K562 (cell line): ENCODE results near the gene GPAT3. TPM values are rescaled to one million over a fixed set of nuclear protein-coding genes. Genes with fewer than 3 reads are reported as not detected.
A peak's percentile ranks its signal among the peaks of the same experiment; 100 is the strongest.

Source experiments
- ATAC-seq: fragments of 200-7000 bp; cut with Tn5 transposase; 3 replicates; pipeline ENCODE4 v1.9.1; 2020; ENCODE audit warnings: moderate library complexity
- BruUV-seq: library from RNA; stranded (reverse); fragments of 400-500 nt; replicated peaks from 2 replicates; lab custom pipeline; 2021; lab: Mats Ljungman, UMichigan
- CTCF ChIA-PET: fragments of 300-600 bp; formaldehyde crosslinking; extraction: SDS; loops from one replicate; lab custom pipeline; 2021; ENCODE audit warnings: low intra/inter-chr PET ratio; lab: Yijun Ruan, JAX
- POLR2A ChIA-PET: fragments of 300-600, 350-650 bp; sonication (Branson Sonifier 250); formaldehyde crosslinking; extraction: SDS; loops from one replicate; lab custom pipeline; 2021; ENCODE audit warnings: antibody characterized with exemption, inconsistent platforms; lab: Yijun Ruan, JAX
- DNase-seq, 4 experiments: peaks; one replicate each; pipeline versions ENCODE4 v3.0.0 to v3.0.0-alpha.2; 2011 to 2018; ENCODE audit warnings: low spot score in 3 of 4, mixed read lengths in 3 of 4; ENCODE audit errors: extremely low read depth in 1 of 4
- FAIRE-seq: peaks from 2 replicates; lab custom pipeline; 2011; peaks lifted over from hg19 to GRCh38; lab: Jason Lieb, UNC
- H2AFZ ChIP-seq: 2 replicates; pipeline ENCODE4 v1.6.0; 2011; ENCODE audit warnings: low read depth, low read length, control low read depth, inconsistent platforms
- H3K27ac ChIP-seq: fragments of 200-600 bp; 3 replicates; pipeline ENCODE4 v1.8.0; 2011; ENCODE audit warnings: low read depth, mild to moderate bottlenecking, control low read depth, inconsistent platforms, low read length, moderate library complexity, mixed read lengths; ENCODE audit errors: extremely low read depth
- H3K27me3 ChIP-seq, 2 experiments: fragments of 300-600 bp in 1 of 2; 2 replicates in 1 of 2; 3 replicates in 1 of 2; pipeline versions ENCODE4 v1.6.0 to v1.8.0; 2011; ENCODE audit warnings: inconsistent platforms in 2 of 2, low read length in 2 of 2, mild to moderate bottlenecking in 1 of 2, mixed read lengths in 1 of 2, moderate library complexity in 1 of 2; ENCODE audit not compliant: control insufficient read depth in 2 of 2, insufficient read depth in 2 of 2
- H3K36me3 ChIP-seq: fragments of 300-600 bp; 3 replicates; pipeline ENCODE4 v1.8.0; 2011; ENCODE audit warnings: mild to moderate bottlenecking, low read length, inconsistent platforms; ENCODE audit not compliant: control insufficient read depth, insufficient read depth
- H3K4me1 ChIP-seq, 2 experiments: fragments of 200-600 bp in 1 of 2; replicated peaks in 1 of 2; 2 replicates in 1 of 2; 3 replicates in 1 of 2; pipeline versions ENCODE4 v1.5.1 to v1.8.0; 2011; ENCODE audit warnings: inconsistent platforms in 2 of 2, low read length in 2 of 2, mild to moderate bottlenecking in 1 of 2, mixed read lengths in 1 of 2, moderate library complexity in 1 of 2; ENCODE audit not compliant: control insufficient read depth in 2 of 2, insufficient read depth in 2 of 2
- H3K4me2 ChIP-seq: 2 replicates; pipeline ENCODE4 v1.6.1; 2011; ENCODE audit warnings: low read length, control low read depth, inconsistent platforms, mixed read lengths; ENCODE audit not compliant: insufficient read depth
- H3K4me3 ChIP-seq: fragments of 200-600 bp; sonication (generic), shearing (Covaris generic); 2 replicates; pipeline ENCODE4 v1.5.1; 2016; ENCODE audit warnings: control low read depth, inconsistent platforms
- H3K79me2 ChIP-seq: fragments of 200-600 bp; 3 replicates; pipeline ENCODE4 v1.8.0; 2011; ENCODE audit warnings: low read length, inconsistent platforms; ENCODE audit not compliant: control insufficient read depth, insufficient read depth
- H3K9ac ChIP-seq, 2 experiments: 2 replicates each; pipeline versions ENCODE4 v1.6.0 to v1.6.1; 2011; ENCODE audit warnings: low read depth in 2 of 2, low read length in 2 of 2, control low read depth in 1 of 2, inconsistent platforms in 1 of 2, mild to moderate bottlenecking in 1 of 2, mixed read lengths in 1 of 2; ENCODE audit not compliant: insufficient read depth in 1 of 2
- H3K9me1 ChIP-seq: one replicate; pipeline ENCODE4 v1.6.0; 2011; ENCODE audit warnings: inconsistent platforms, mild to moderate bottlenecking, low read length, moderate library complexity; ENCODE audit not compliant: control insufficient read depth, insufficient read depth
- H3K9me3 ChIP-seq: replicated peaks from 2 replicates; pipeline ENCODE4 v1.5.1; 2011; ENCODE audit warnings: low read depth, low read length, inconsistent platforms; ENCODE audit not compliant: control insufficient read depth, insufficient read depth
- H4K20me1 ChIP-seq: replicated peaks from 2 replicates; pipeline ENCODE4 v1.6.1; 2011; ENCODE audit warnings: low read length, inconsistent platforms, mixed read lengths; ENCODE audit not compliant: control insufficient read depth, insufficient read depth
- BCOR ChIP-seq: fragments of 450-650 bp; IDR thresholded peaks from 2 replicates; pipeline ENCODE4 v1.6.1; 2016
- CBX5 ChIP-seq: IDR thresholded peaks from 2 replicates; pipeline ENCODE4 v1.6.1; 2014; ENCODE audit warnings: low read depth, borderline replicate concordance
- CTBP1 ChIP-seq: fragments of 450-650 bp; IDR thresholded peaks from 2 replicates; pipeline ENCODE4 v1.6.1; 2016; ENCODE audit warnings: borderline replicate concordance
- FOXA3 ChIP-seq, 2 experiments: fragments of 450-650 bp in 1 of 2; sonication (generic) in 1 of 2; formaldehyde crosslinking; IDR thresholded peaks in 1 of 2; conservative IDR thresholded peaks in 1 of 2; 2 replicates each; pipeline versions ENCODE4 v1.4.0 to v1.8.0; 2020 to 2022; ENCODE audit warnings: mild to moderate bottlenecking in 2 of 2, missing genetic modification reagents in 1 of 2
- KAT7 ChIP-seq: sonication (generic); formaldehyde crosslinking; IDR thresholded peaks from 2 replicates; pipeline ENCODE4 v1.8.0; 2022; ENCODE audit warnings: missing genetic modification reagents, mild to moderate bottlenecking, borderline replicate concordance
- KDM1A ChIP-seq, 2 experiments: fragments of 450-650 bp; IDR thresholded peaks; 2 replicates each; pipeline ENCODE4 v1.6.1; 2016; ENCODE audit warnings: mild to moderate bottlenecking in 2 of 2
- MTF1 ChIP-seq: fragments of 250-450 bp; sonication (Bioruptor Pico); IDR thresholded peaks from 2 replicates; pipeline ENCODE4 v1.9.0; 2021; ENCODE audit warnings: moderate library complexity, mild to moderate bottlenecking, inconsistent platforms, borderline replicate concordance
- NUFIP1 ChIP-seq: fragments of 450-650 bp; IDR thresholded peaks from 2 replicates; pipeline ENCODE4 v1.6.1; 2018; ENCODE audit not compliant: partially characterized antibody
- PCBP2 ChIP-seq: fragments of 200-400 bp; formaldehyde crosslinking; IDR thresholded peaks from 2 replicates; pipeline ENCODE4 v1.6.1; 2018; ENCODE audit warnings: low read length, low read depth, mild to moderate bottlenecking, moderate library complexity; ENCODE audit not compliant: poor library complexity, severe bottlenecking
- SP1 ChIP-seq: sonication (generic); formaldehyde crosslinking; IDR thresholded peaks from 2 replicates; pipeline ENCODE4 v1.8.1; 2022; ENCODE audit warnings: mild to moderate bottlenecking, missing genetic modification reagents
- SPI1 ChIP-seq: IDR thresholded peaks from 2 replicates; pipeline ENCODE4 v1.6.1; 2011; ENCODE audit warnings: low read depth, low read length, control low read depth, borderline replicate concordance
- TAF7 ChIP-seq: fragments of 450-650 bp; IDR thresholded peaks from 2 replicates; pipeline ENCODE4 v1.6.1; 2016; ENCODE audit warnings: missing genetic modification characterization, missing compliant biosample characterization
- ZBTB49 ChIP-seq: sonication (generic); formaldehyde crosslinking; IDR thresholded peaks from 2 replicates; pipeline ENCODE4 v1.8.0; 2022; ENCODE audit warnings: missing genetic modification reagents, mild to moderate bottlenecking, borderline replicate concordance
- ZNF436 ChIP-seq: fragments of 250-450, 450-650 bp; sonication (Bioruptor Pico); formaldehyde crosslinking; IDR thresholded peaks from 2 replicates; pipeline ENCODE4 v1.7.0; 2020; ENCODE audit warnings: mild to moderate bottlenecking
- WGBS: fragments of 100-300 bp; shearing (Covaris generic); methylation state at CpG from one replicate; pipeline ENCODE4 v1.1.6; 2016; ENCODE audit warnings: low coverage, mixed read lengths; ENCODE audit not compliant: insufficient coverage; ENCODE audit errors: missing lambda C conversion rate; 5-methylcytosine and 5-hydroxymethylcytosine counted together
- in situ Hi-C: fragments of 300-500 bp; cut with MboI; formaldehyde crosslinking; loops from 4 replicates; pipeline ENCODE4 v1.15.0; 2018; ENCODE audit warnings: inconsistent platforms, mixed read lengths
- intact Hi-C: fragments of 100-400 bp; cut with micrococcal nuclease; formaldehyde crosslinking; loops from 2 replicates; pipeline ENCODE4 v1.14.2; 2022
- polyA plus RNA-seq, 8 experiments: library from polyadenylated mRNA; depleted of rRNA in 4 of 8; stranded (reverse) in 5 of 8; unstranded in 3 of 8; fragments of >200 nt; fragmentation: Nextera tagmentation in 2 of 8; fragmentation: Illumina TruSeq in 1 of 8; extraction: Ambion mirVana in 2 of 8; extraction: Trizol in 1 of 8; gene quantifications; 2 replicates each; pipeline versions ENCODE4 v1.2.1 to v1.2.3, GENCODE V29; 2011 to 2014; ENCODE audit warnings: inconsistent platforms in 1 of 8, missing spikeins in 1 of 8
- total RNA-seq, 7 experiments: library from RNA; depleted of rRNA in 6 of 7; stranded (reverse); fragments of >200 nt in 6 of 7; fragmentation: Illumina TruSeq in 2 of 7; extraction: Trizol in 2 of 7; gene quantifications; 2 replicates each; pipeline versions ENCODE4 v1.2.1 to v1.2.3, GENCODE V29; 2011 to 2021; ENCODE audit warnings: low replicate concordance in 1 of 7

The GPAT3 gene
- total and polyA plus RNA-seq, 9 of the 15 experiments (the other 6 are each of a cell fraction or from before 2014, with no cell fraction given): 4.1 to 16.1 (median 13.1) TPM

- ChIA-PET POLR2A (no interaction called here), CTCF (interaction anchor here (0.6 kb wide), 1 partner anchor 130 kb away, joined by 6 read pairs; no protein-coding TSS in a partner anchor)
- Histone ChIP-seq H3K27ac (no peak overlapping the region), H3K4me2 (no peak overlapping the region), H3K9ac (no peak overlapping the region), H2AFZ (peak overlapping the region; percentile 34), H3K4me1 (no peaks in the 10 kb centered on the region; a peak in 2 of 5 replicates), H3K36me3 (no peaks in the 10 kb centered on the region), H3K9me3 (no peaks in the 10 kb centered on the region), H4K20me1 (no peaks in the 10 kb centered on the region), H3K27me3 (no peaks in the 10 kb centered on the region), H3K79me2 (no peaks in the 10 kb centered on the region), H3K9me1 (no peaks in the 10 kb centered on the region), H3K4me3 (no peak overlapping the region)
- ATAC-seq (no peak), FAIRE-seq (no peak), DNase-seq (no peak)
- 59% methylated on average over 4 of the region's 4 CpGs for WGBS
- intact Hi-C loops: loop anchor here (10.0 kb wide), 2 partner anchors 250 to 1000 kb away; no protein-coding TSS in a partner anchor
- in situ Hi-C loops: loop anchor here (25.0 kb wide), 1 partner anchor 1008 kb away; no protein-coding TSS in a partner anchor
- BruUV-seq: no TSS peak
- TF ChIP-seq CTBP1: no peak
- no peak for TF ChIP-seq KAT7
- no peak for TF ChIP-seq MTF1 (CRISPR knock-in tag)
- no peak for TF ChIP-seq BCOR
- TF ChIP-seq FOXA3 (CRISPR knock-in tag; conservative IDR thresholded peaks at IDR 0.05 in 1 of 2, IDR thresholded peaks at IDR 0.05 in 1 of 2): no peak
- no peak for TF ChIP-seq PCBP2
- TF ChIP-seq SPI1: no peak
- no peak for TF ChIP-seq TAF7 (tag)
- TF ChIP-seq ZNF436: no peak
- no peak for TF ChIP-seq ZBTB49 (CRISPR knock-in tag)
- no peak for TF ChIP-seq NUFIP1
- TF ChIP-seq KDM1A (IDR thresholded peaks at IDR 0.05): no peak
- no peak for TF ChIP-seq CBX5
- TF ChIP-seq SP1: no peak
These were observed 31.4 kb upstream of the GPAT3 start for GRCh38 chr4:83504503-83504902.
